Dermis microvascular lymphatic vessel endothelial cell (primary cell): ENCODE measurements around the gene LY6G6C. TPM values are rescaled to one million over a fixed set of nuclear protein-coding genes. Genes with fewer than 3 reads are reported as not detected.

Source experiments
- DNase-seq, 2 donors: peaks; one replicate each; pipeline versions ENCODE4 v3.0.0 to v3.0.0-alpha.2; 2010; ENCODE audit warnings: low read depth in 2 of 2
- total RNA-seq: library from RNA; depleted of rRNA; stranded (reverse); fragments of >200 nt; gene quantifications from 2 replicates; pipeline ENCODE4 v1.2.1, GENCODE V29; 2014

Gene LY6G6C
- total RNA-seq, 1 donor from 2014 or later = not detected

GRCh38 chr6:31741815-31742214, 20.3 kb upstream of the LY6G6C start:
- DNase-seq = no peak

- no peak for DNase-seq
These were observed 19.1 kb upstream of the LY6G6C start for GRCh38 chr6:31740397-31741223.

- peak; percentile 98 to 99 for DNase-seq
These were observed 18.3 kb upstream of the LY6G6C start, which contains the start of gene MSH5 for GRCh38 chr6:31739639-31740396. Gene MSH5 (plus strand): TSS chr6:31740005. CDS start chr6:31740467, 462 bp downstream.

DNA sequence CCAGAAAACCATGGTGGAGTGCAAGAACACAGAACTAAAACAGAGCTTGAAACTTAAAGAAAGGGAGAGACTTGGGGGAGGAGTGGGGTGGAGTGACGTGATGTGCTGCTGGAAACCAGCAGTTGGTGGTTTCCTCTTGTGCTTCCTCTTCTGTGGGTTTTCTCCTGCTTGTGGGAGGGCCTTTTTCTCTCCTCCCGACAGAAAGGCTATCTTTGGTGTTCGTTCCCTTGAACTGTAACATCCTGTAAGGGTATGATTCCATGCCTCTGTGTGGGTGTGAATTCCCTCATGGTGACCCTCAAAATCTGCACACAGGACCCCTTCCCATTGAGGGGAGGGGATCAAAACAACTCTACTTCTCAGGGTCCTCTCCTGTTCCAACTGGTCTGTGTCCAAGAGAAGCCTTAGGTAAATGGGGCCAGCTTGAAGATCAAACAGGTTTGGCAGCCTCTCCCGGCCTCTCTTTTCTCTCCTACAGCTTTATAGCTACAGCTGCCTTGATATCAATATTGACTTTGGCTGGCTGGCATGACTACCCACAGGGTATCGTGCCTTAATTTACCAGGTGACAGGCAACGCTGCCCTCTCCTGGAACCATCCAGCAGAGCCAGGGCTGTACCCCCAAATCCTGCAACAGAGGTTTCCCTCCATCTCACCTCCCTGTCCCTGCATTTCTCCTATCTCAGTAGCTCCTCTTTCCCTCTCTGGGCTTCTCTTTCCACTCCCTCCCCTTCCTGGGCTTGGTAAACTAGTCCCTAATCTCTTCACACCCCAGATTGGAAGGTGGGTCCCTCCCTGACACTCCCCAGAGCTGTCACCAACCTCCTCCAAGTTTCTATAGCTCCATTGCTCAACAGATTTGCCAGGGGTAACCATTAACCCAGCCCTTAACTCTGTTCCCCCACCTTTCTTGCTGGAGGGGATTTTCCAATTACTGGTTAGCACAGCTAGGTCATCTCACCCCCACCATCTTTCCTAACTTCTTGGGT, 16.7 kb upstream of the LY6G6C start:
- DNase-seq = peak in 1 of 2 donors; percentile 91

GRCh38 chr6:31737315-31737990, 15.9 kb upstream of the LY6G6C start:
- DNase-seq = peak; percentile 61 to 69

GRCh38 chr6:31736768-31737314, 15.3 kb upstream of the LY6G6C start:
- DNase-seq = no peak

- peak in 1 of 2 donors; percentile 82 for DNase-seq
These were observed 14.6 kb upstream of the LY6G6C start, which contains the start of gene CLIC1 for GRCh38 chr6:31736021-31736767. Gene CLIC1 (minus strand): TSS chr6:31736530. CDS start chr6:31736300, 230 bp downstream.

DNA sequence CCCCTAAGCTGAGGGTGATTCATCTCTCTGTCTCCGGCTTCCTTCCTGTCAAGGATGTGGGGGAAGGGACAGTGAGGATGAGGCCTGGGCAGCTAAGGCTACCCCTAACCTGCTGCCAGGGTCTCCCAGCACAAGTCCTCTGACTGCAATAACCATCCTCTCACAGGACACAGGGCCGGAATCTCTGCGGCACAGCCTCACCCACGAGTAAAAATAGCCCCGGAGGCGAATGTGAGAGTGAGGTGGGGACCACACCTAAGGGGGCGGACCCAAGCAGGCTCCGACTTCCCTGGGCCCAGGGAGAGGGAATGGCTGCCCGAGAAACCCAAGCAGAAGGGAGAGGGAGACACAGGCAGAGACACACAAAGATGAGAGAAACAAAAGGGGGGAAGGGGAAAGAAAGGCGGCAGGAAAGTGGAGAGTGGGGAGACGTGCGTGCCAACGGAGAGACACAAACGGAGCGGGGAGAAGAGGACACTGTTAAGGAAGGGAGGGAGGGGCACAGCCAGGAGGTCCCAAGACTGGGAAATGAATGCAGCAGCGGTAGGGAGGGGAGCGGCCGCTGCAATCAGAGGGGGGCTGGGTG, 13.4 kb upstream of the LY6G6C start:
- DNase-seq = peak in 1 of 2 donors; percentile 82

DNA sequence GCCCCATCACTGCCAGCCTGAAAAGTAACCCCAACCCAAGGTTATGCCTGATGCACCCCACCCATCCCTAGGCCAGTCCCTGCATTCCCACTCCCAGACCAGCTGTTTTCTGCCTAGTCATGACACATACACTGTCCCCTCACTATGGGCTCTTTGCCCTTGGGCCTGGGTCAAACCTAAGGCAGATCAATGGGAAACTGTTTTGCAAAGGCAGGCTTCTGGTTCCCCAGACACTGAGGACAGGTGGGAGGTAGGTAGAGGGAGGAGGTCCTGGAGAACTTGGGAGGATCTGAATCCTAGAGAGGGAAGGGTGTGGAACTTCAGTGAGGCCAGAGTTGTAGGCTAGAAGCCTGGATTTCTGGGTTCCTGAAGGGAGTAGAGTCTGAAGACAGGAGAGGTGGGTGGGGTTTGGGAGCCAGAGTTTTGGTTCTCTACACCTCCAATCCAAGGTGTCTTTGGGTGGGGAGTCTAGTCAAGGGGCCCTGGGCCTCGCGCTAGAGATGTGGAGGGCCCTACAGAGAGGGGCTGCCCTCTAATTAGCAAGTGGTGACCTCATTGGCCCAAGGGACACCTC, 12.8 kb upstream of the LY6G6C start:
- DNase-seq = no peak

GRCh38 chr6:31733734-31734133, 12.2 kb upstream of the LY6G6C start:
- no peak for DNase-seq

DNA sequence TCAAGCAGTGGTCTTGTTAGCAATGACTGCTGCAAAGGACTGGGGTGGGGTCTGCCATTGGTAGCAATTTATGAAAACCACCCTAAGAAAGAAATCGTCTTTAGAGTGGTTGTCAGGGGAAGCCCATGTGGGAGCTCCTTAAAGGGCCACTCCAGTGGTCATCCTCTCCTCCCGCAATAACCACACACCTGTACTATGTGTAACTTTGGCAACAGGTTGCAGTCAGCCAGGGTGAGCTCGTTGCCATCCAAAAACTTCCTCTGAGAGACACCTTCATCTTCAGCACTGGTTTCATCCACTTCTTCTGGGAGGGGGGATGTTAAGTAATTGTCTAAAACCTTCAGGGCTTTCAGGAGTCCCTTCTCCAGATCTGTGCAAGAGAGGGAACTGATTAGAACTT, 10.5 kb upstream of the LY6G6C start:
- no peak for DNase-seq

DNA sequence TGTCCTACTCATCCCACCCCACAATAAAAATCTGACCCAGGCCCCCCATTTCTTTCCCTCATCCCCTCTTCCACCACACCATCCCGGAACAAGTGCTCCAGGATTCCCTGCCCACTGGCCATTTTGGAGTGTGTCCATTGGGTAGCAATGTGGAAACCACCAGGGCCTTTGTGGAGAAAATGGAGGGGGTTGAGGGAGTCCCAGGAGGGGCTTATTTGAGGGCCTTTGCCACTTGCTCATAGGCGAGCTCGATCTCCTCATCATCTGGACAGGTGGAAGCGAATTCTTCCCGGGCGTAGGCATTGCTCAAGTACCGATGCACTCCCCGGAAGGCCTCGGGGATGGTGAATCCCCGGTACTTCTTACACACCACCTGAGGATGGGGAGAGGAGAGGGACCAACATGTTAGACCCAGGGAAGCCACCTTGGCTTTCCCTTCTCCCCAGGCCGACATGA, 9.1 kb upstream of the LY6G6C start:
- no peak for DNase-seq

GRCh38 chr6:31729979-31730630, 8.6 kb upstream of the LY6G6C start:
- peak; percentile 77 to 95 for DNase-seq

DNA sequence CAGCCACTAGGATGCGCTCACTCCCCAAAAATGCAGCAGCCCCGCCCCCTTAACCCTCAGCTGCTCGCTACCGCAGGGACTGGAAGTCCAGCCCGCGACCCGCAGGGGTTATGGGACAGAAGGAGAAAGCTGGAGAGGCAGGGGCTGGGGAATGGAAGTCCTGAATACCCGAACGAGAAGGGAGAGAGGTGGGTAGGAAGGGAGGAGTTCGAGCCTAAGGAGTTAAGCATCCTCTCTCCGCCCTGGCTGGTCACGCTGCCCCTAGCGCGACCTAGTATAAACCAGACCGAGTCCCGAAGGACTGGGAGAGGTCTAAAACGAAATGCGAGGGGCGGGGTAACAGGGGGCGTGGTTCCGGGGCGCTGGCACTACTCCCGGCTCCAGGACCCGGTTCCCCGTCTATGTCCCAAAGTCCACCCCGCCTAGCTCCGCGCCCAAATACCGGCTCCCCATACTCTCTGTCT, 8.0 kb upstream of the LY6G6C start:
- peak; percentile 78 to 88 for DNase-seq

- no peak for DNase-seq
These were observed 7.4 kb upstream of the LY6G6C start, which contains the start of gene DDAH2 for GRCh38 chr6:31728767-31729514. Gene DDAH2 (minus strand): TSS chr6:31729299. CDS start chr6:31729161, 138 bp downstream.

DNA sequence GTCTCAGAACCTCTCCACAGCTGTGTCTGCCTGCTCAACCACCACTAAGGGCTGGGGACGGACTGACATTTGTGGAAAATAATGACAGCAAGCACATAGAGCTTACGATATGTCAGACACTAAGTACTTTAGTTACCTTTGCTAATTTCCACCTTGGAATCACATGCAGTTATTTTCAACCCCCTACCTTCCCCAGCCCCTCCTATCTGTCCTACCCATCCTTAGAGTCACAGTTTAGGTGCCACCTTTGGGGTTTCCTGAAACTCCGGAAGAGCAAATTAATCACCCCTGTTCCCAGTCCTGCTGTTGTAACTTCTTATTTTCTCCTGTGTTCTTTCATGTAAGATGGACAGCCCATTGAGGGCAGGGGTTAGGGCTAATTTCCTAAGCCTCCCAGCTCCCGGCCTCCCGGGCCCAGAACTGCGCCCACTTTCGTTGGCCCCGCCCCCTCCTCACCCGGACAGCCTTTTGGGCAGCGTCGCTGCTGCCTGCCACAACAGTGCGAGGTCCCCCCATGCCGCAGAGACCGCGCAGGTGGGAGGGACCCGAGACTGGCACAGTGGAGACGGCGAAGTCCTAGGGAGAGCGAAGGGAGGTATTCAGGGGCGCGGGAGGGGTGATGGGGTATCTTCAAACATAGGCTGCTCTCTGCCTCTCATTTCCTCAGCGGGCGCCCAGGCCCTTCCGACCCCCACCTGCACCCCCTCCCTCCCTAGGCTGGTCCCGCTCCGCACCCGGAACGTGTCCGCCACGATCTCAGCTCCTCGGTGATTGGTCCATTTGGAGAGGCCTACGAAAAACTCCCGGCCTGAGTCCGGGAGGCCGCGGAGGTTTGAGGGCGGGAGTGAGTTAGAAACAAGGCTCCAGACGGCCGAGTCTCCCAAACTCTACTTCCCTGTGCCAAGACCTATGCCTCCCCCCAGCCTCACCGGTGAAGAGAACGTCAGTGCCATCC, 6.4 kb upstream of the LY6G6C start:
- no peak for DNase-seq
